ENCODE results near the gene TMEM25.
A peak's percentile ranks its signal among the peaks of the same experiment; 100 is the strongest.

Gene TMEM25

GRCh38 chr11:118533769-118534729 is 3.1 kb downstream of the TMEM25 start:
- no peak overlapping the region for H3K9ac ChIP-seq (ENCODE audit: low read length)
- H3K4me3 ChIP-seq (ENCODE audit: low read length) = no peak overlapping the region
- H3K4me1 ChIP-seq (ENCODE audit: control insufficient read depth, insufficient read depth, low read length) = peaks cover 8% of the 10 kb centered on the region
- no peaks in the 10 kb centered on the region for H3K36me3 ChIP-seq (ENCODE audit: control insufficient read depth, insufficient read depth, low read length)
- no peaks in the 10 kb centered on the region for H3K27me3 ChIP-seq (ENCODE audit: control insufficient read depth, insufficient read depth, low read length)
- H3K27ac ChIP-seq (ENCODE audit: low read depth, low read length) = no peak overlapping the region

GRCh38 chr11:118535261-118535660 is 4.3 kb downstream of the TMEM25 start:
- H3K36me3 ChIP-seq (ENCODE audit: control insufficient read depth, insufficient read depth, low read length) = no peaks in the 10 kb centered on the region
- no peak overlapping the region for H3K27ac ChIP-seq (ENCODE audit: low read depth, low read length)
- H3K9ac ChIP-seq (ENCODE audit: low read length) = no peak overlapping the region
- H3K4me1 ChIP-seq (ENCODE audit: control insufficient read depth, insufficient read depth, low read length) = no peaks in the 10 kb centered on the region
- H3K4me3 ChIP-seq (ENCODE audit: low read length) = no peak overlapping the region
- H3K27me3 ChIP-seq (ENCODE audit: control insufficient read depth, insufficient read depth, low read length) = no peaks in the 10 kb centered on the region

- Histone ChIP-seq H3K4me1 (ENCODE audit: control insufficient read depth, insufficient read depth, low read length) (no peaks in the 10 kb centered on the region), H3K27me3 (ENCODE audit: control insufficient read depth, insufficient read depth, low read length) (no peaks in the 10 kb centered on the region), H3K27ac (ENCODE audit: low read depth, low read length) (no peak overlapping the region), H3K9ac (ENCODE audit: low read length) (no peak overlapping the region), H3K36me3 (ENCODE audit: control insufficient read depth, insufficient read depth, low read length) (no peaks in the 10 kb centered on the region), H3K4me3 (ENCODE audit: low read length) (no peak overlapping the region)
These were observed 5.7 kb downstream of the TMEM25 start for GRCh38 chr11:118536726-118537125.

- H3K4me1 ChIP-seq (ENCODE audit: control insufficient read depth, insufficient read depth, low read length) = no peaks in the 10 kb centered on the region
- H3K27ac ChIP-seq (ENCODE audit: low read depth, low read length) = no peak overlapping the region
- H3K4me3 ChIP-seq (ENCODE audit: low read length) = no peak overlapping the region
- no peaks in the 10 kb centered on the region for H3K36me3 ChIP-seq (ENCODE audit: control insufficient read depth, insufficient read depth, low read length)
- no peak overlapping the region for H3K9ac ChIP-seq (ENCODE audit: low read length)
- no peaks in the 10 kb centered on the region for H3K27me3 ChIP-seq (ENCODE audit: control insufficient read depth, insufficient read depth, low read length)
These were observed 6.5 kb downstream of the TMEM25 start for GRCh38 chr11:118537409-118537980.

- H3K9ac ChIP-seq (ENCODE audit: low read length) = no peak overlapping the region
- no peaks in the 10 kb centered on the region for H3K4me1 ChIP-seq (ENCODE audit: control insufficient read depth, insufficient read depth, low read length)
- H3K36me3 ChIP-seq (ENCODE audit: control insufficient read depth, insufficient read depth, low read length) = peaks cover 16% of the 10 kb centered on the region
- H3K27me3 ChIP-seq (ENCODE audit: control insufficient read depth, insufficient read depth, low read length) = no peaks in the 10 kb centered on the region
- no peak overlapping the region for H3K27ac ChIP-seq (ENCODE audit: low read depth, low read length)
- no peak overlapping the region for H3K4me3 ChIP-seq (ENCODE audit: low read length)
These were observed 13.1 kb downstream of the TMEM25 start for GRCh38 chr11:118544010-118544646.

- H3K4me1 ChIP-seq (ENCODE audit: control insufficient read depth, insufficient read depth, low read length) = no peaks in the 10 kb centered on the region
- H3K27me3 ChIP-seq (ENCODE audit: control insufficient read depth, insufficient read depth, low read length) = no peaks in the 10 kb centered on the region
- H3K9ac ChIP-seq (ENCODE audit: low read length) = no peak overlapping the region
- no peak overlapping the region for H3K27ac ChIP-seq (ENCODE audit: low read depth, low read length)
- H3K36me3 ChIP-seq (ENCODE audit: control insufficient read depth, insufficient read depth, low read length) = peaks cover 16% of the 10 kb centered on the region
- H3K4me3 ChIP-seq (ENCODE audit: low read length) = no peak overlapping the region
These were observed 13.6 kb downstream of the TMEM25 start for GRCh38 chr11:118544647-118545010.

- Histone ChIP-seq H3K27me3 (ENCODE audit: control insufficient read depth, insufficient read depth, low read length) (no peaks in the 10 kb centered on the region), H3K27ac (ENCODE audit: low read depth, low read length) (no peak overlapping the region), H3K4me1 (ENCODE audit: control insufficient read depth, insufficient read depth, low read length) (no peaks in the 10 kb centered on the region), H3K4me3 (ENCODE audit: low read length) (no peak overlapping the region), H3K9ac (ENCODE audit: low read length) (no peak overlapping the region), H3K36me3 (ENCODE audit: control insufficient read depth, insufficient read depth, low read length) (peaks cover 16% of the 10 kb centered on the region)
These were observed 14.5 kb downstream of the TMEM25 start for GRCh38 chr11:118545533-118545932.

- Histone ChIP-seq H3K36me3 (ENCODE audit: control insufficient read depth, insufficient read depth, low read length) (peaks cover 22% of the 10 kb centered on the region), H3K4me1 (ENCODE audit: control insufficient read depth, insufficient read depth, low read length) (no peaks in the 10 kb centered on the region)
These were observed 16.1 kb downstream of the TMEM25 start for GRCh38 chr11:118547132-118547531.

GRCh38 chr11:118552341-118552740 is 21.3 kb downstream of the TMEM25 start:
- H3K4me3 ChIP-seq (ENCODE audit: low read length) = no peak overlapping the region
- H3K9ac ChIP-seq (ENCODE audit: low read length) = no peak overlapping the region
- H3K36me3 ChIP-seq (ENCODE audit: control insufficient read depth, insufficient read depth, low read length) = peaks cover 16% of the 10 kb centered on the region
- H3K27ac ChIP-seq (ENCODE audit: low read depth, low read length) = no peak overlapping the region
- no peaks in the 10 kb centered on the region for H3K4me1 ChIP-seq (ENCODE audit: control insufficient read depth, insufficient read depth, low read length)
- H3K27me3 ChIP-seq (ENCODE audit: control insufficient read depth, insufficient read depth, low read length) = no peaks in the 10 kb centered on the region

More at GRCh38 chr11:118547132-118547531, 16.1 kb downstream of the TMEM25 start:
- Histone ChIP-seq H3K27me3 (ENCODE audit: control insufficient read depth, insufficient read depth, low read length) (no peaks in the 10 kb centered on the region), H3K9ac (ENCODE audit: low read length) (no peak overlapping the region), H3K4me3 (ENCODE audit: low read length) (no peak overlapping the region), H3K27ac (ENCODE audit: low read depth, low read length) (no peak overlapping the region)

- Histone ChIP-seq H3K27me3 (ENCODE audit: control insufficient read depth, insufficient read depth, low read length) (no peaks in the 10 kb centered on the region), H3K36me3 (ENCODE audit: control insufficient read depth, insufficient read depth, low read length) (no peaks in the 10 kb centered on the region), H3K9ac (ENCODE audit: low read length) (no peak overlapping the region), H3K27ac (ENCODE audit: low read depth, low read length) (no peak overlapping the region), H3K4me1 (ENCODE audit: control insufficient read depth, insufficient read depth, low read length) (peaks cover 3% of the 10 kb centered on the region), H3K4me3 (ENCODE audit: low read length) (no peak overlapping the region)
These were observed 29.8 kb downstream of the TMEM25 start for GRCh38 chr11:118560806-118561205.

- Histone ChIP-seq H3K27ac (ENCODE audit: low read depth, low read length) (peak overlapping the region; percentile 10), H3K9ac (ENCODE audit: low read length) (no peak overlapping the region), H3K4me3 (ENCODE audit: low read length) (peak overlapping the region; percentile 45), H3K36me3 (ENCODE audit: control insufficient read depth, insufficient read depth, low read length) (no peaks in the 10 kb centered on the region), H3K4me1 (ENCODE audit: control insufficient read depth, insufficient read depth, low read length) (peaks cover 3% of the 10 kb centered on the region), H3K27me3 (ENCODE audit: control insufficient read depth, insufficient read depth, low read length) (no peaks in the 10 kb centered on the region)
These were observed 34.1 kb downstream of the TMEM25 start for GRCh38 chr11:118565051-118565450.

GRCh38 chr11:118569670-118570069 is 38.7 kb downstream of the TMEM25 start:
- peaks cover 15% of the 10 kb centered on the region for H3K4me1 ChIP-seq (ENCODE audit: control insufficient read depth, insufficient read depth, low read length)
- no peaks in the 10 kb centered on the region for H3K27me3 ChIP-seq (ENCODE audit: control insufficient read depth, insufficient read depth, low read length)
- no peak overlapping the region for H3K27ac ChIP-seq (ENCODE audit: low read depth, low read length)
- no peaks in the 10 kb centered on the region for H3K36me3 ChIP-seq (ENCODE audit: control insufficient read depth, insufficient read depth, low read length)
- H3K4me3 ChIP-seq (ENCODE audit: low read length) = no peak overlapping the region
- no peak overlapping the region for H3K9ac ChIP-seq (ENCODE audit: low read length)

All from rectal smooth muscle tissue (tissue), 1 donor.